ENCODE measurements around the gene PTTG1IP. TPM values are rescaled to one million over a fixed set of nuclear protein-coding genes. Genes with fewer than 3 reads are reported as not detected.

The PTTG1IP gene
- total RNA-seq, 6 experiments from 2014 or later, result 241 to 290 (median 277) TPM

DNA sequence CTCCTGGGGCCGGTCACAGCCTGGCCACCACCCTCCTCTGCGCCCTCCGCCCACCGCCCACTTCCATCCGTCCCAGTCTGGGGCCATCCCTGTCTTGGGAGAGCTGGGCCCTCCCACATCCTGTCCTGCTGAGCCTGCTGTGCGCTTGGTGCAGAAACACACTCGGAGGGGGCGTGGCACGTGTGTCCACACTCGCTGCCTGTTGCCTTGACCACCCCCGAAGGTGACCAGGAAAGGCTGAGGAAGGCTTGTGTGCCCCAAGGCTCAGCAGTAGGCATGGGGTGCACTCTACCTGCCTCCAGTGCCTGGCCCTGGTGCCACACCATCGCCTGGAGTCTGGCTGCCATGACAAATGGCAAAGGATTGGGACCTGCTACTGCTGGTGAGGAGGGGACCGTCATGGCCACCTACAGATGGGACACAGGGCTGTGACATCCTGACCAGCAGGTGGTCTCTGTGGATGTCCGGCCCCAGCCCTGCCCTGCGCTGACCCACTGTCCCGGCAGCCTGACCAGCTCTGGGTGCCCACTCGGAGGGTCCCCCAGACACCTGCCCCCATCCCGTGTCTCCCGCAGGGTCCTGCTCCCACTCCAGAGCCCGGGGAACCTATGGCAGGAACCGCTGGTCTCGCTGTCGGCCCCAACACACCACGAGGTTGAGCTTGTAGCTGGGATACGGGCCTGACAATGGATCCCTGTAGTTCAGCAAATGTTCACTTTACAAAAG is 23.2 kb upstream of the PTTG1IP start:
- H3K27ac Mint-ChIP-seq, result no peak overlapping the region
- DNase-seq, result no peak
- no peak overlapping the region for H3K4me3 Mint-ChIP-seq
- no peaks in the 10 kb centered on the region for H3K36me3 Mint-ChIP-seq (ENCODE audit: low read depth)
- H3K27me3 Mint-ChIP-seq (ENCODE audit: insufficient read depth), result peaks cover 30% of the 10 kb centered on the region
- no peaks in the 10 kb centered on the region; the same call in 1 of the 2 replicates for H3K9me3 Mint-ChIP-seq
- TF ChIP-seq, protein P1, sequence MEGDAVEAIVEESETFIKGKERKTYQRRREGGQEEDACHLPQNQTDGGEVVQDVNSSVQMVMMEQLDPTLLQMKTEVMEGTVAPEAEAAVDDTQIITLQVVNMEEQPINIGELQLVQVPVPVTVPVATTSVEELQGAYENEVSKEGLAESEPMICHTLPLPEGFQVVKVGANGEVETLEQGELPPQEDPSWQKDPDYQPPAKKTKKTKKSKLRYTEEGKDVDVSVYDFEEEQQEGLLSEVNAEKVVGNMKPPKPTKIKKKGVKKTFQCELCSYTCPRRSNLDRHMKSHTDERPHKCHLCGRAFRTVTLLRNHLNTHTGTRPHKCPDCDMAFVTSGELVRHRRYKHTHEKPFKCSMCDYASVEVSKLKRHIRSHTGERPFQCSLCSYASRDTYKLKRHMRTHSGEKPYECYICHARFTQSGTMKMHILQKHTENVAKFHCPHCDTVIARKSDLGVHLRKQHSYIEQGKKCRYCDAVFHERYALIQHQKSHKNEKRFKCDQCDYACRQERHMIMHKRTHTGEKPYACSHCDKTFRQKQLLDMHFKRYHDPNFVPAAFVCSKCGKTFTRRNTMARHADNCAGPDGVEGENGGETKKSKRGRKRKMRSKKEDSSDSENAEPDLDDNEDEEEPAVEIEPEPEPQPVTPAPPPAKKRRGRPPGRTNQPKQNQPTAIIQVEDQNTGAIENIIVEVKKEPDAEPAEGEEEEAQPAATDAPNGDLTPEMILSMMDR (IDR thresholded peaks at IDR 0.05), result no peak
- H3K4me1 Mint-ChIP-seq (ENCODE audit: low read depth), result no peaks in the 10 kb centered on the region

DNA sequence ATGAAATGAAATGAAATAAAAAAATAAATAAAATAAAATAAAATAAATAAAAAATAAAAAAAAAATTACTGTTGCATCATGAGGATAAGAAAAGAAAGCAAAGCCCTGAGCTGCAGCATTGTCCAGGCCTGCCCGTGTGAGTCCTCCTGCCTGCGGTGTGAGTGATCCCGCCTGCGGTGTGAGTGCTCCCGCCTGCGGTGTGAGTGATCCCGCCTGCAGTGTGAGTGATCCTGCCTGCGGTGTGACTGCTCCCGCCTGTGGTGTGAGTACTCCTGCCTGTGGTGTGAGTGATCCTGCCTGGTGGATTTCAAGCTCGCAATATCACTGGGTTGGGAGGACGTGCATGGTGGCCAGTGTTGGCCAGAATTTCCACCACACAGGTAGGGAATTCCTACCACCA is 22.4 kb upstream of the PTTG1IP start:
- Mint-ChIP-seq H3K27ac (no peak overlapping the region), H3K4me3 (no peak overlapping the region), H3K9me3 (no peaks in the 10 kb centered on the region), H3K4me1 (ENCODE audit: low read depth) (no peaks in the 10 kb centered on the region), H3K36me3 (ENCODE audit: low read depth) (no peaks in the 10 kb centered on the region), H3K27me3 (ENCODE audit: insufficient read depth) (peaks cover 30% of the 10 kb centered on the region)
- TF ChIP-seq, protein P1 (IDR thresholded peaks at IDR 0.05), result no peak
- no peak for DNase-seq

GRCh38 chr21:44894687-44895302 is 21.3 kb upstream of the PTTG1IP start:
- H3K4me1 Mint-ChIP-seq (ENCODE audit: low read depth), result no peaks in the 10 kb centered on the region
- no peaks in the 10 kb centered on the region for H3K36me3 Mint-ChIP-seq (ENCODE audit: low read depth)
- TF ChIP-seq, protein P1 (IDR thresholded peaks at IDR 0.05), result no peak
- no peak overlapping the region for H3K27ac Mint-ChIP-seq
- no peak for DNase-seq
- no peaks in the 10 kb centered on the region for H3K9me3 Mint-ChIP-seq
- H3K4me3 Mint-ChIP-seq, result no peak overlapping the region
- H3K27me3 Mint-ChIP-seq (ENCODE audit: insufficient read depth), result peaks cover 34% of the 10 kb centered on the region

- Mint-ChIP-seq H3K27ac (no peak overlapping the region), H3K9me3 (no peaks in the 10 kb centered on the region), H3K36me3 (ENCODE audit: low read depth) (no peaks in the 10 kb centered on the region), H3K4me3 (no peak overlapping the region), H3K4me1 (ENCODE audit: low read depth) (no peaks in the 10 kb centered on the region), H3K27me3 (ENCODE audit: insufficient read depth) (peaks cover 30% of the 10 kb centered on the region)
- TF ChIP-seq, protein P1 (IDR thresholded peaks at IDR 0.05), result no peak
- no peak for DNase-seq
These were observed 20.6 kb upstream of the PTTG1IP start for GRCh38 chr21:44893948-44894656.

- TF ChIP-seq, protein P1 (IDR thresholded peaks at IDR 0.05), result no peak
- no peak for DNase-seq
- H3K4me3 Mint-ChIP-seq, result no peak overlapping the region
- peaks cover 26% of the 10 kb centered on the region for H3K27me3 Mint-ChIP-seq (ENCODE audit: insufficient read depth)
- H3K4me1 Mint-ChIP-seq (ENCODE audit: low read depth), result no peaks in the 10 kb centered on the region
- H3K36me3 Mint-ChIP-seq (ENCODE audit: low read depth), result no peaks in the 10 kb centered on the region
- no peak overlapping the region for H3K27ac Mint-ChIP-seq
- H3K9me3 Mint-ChIP-seq, result no peaks in the 10 kb centered on the region
These were observed 19.7 kb upstream of the PTTG1IP start for GRCh38 chr21:44893278-44893556.
